Astrocyte (in vitro differentiated cells and primary cell): ENCODE measurements around the gene OPN1LW. TPM values are rescaled to one million over a fixed set of nuclear protein-coding genes. Genes with fewer than 3 reads are reported as not detected.

ENCODE experiments used
- DNase-seq: peaks from one replicate; pipeline ENCODE4 v3.0.0-alpha.2; 2010; ENCODE audit warnings: low read depth
- FAIRE-seq: peaks from 2 replicates; lab custom pipeline; 2011; peaks lifted over from hg19 to GRCh38; lab: Jason Lieb, UNC
- H2AFZ ChIP-seq: 2 replicates; pipeline ENCODE4 v1.6.0; 2012; ENCODE audit warnings: low read depth, low read length, inconsistent platforms
- H3K27ac ChIP-seq: 2 replicates; pipeline ENCODE4 v1.5.1; 2011; ENCODE audit warnings: low read depth, low read length, inconsistent platforms
- H3K27me3 ChIP-seq: 2 replicates; pipeline ENCODE4 v1.6.0; 2011; ENCODE audit warnings: low read length, inconsistent platforms; ENCODE audit not compliant: insufficient read depth
- H3K36me3 ChIP-seq: 2 replicates; pipeline ENCODE4 v1.5.1; 2011; ENCODE audit warnings: low read length, inconsistent platforms; ENCODE audit not compliant: insufficient read depth
- H3K4me1 ChIP-seq: 2 replicates; pipeline ENCODE4 v1.5.1; 2011; ENCODE audit warnings: low read length, inconsistent platforms; ENCODE audit not compliant: insufficient read depth
- H3K4me2 ChIP-seq: 2 replicates; pipeline ENCODE4 v1.6.0; 2012; ENCODE audit warnings: low read length, inconsistent platforms
- H3K4me3 ChIP-seq: 2 replicates; pipeline ENCODE4 v1.5.1; 2011; ENCODE audit warnings: low read depth, mild to moderate bottlenecking, low read length, inconsistent platforms; ENCODE audit not compliant: insufficient read depth
- H3K79me2 ChIP-seq: 2 replicates; pipeline ENCODE4 v1.6.0; 2012; ENCODE audit warnings: mild to moderate bottlenecking, low read length, inconsistent platforms; ENCODE audit not compliant: insufficient read depth
- H3K9ac ChIP-seq: 2 replicates; pipeline ENCODE4 v1.6.0; 2012; ENCODE audit warnings: mild to moderate bottlenecking, low read length, inconsistent platforms
- H3K9me3 ChIP-seq: 2 replicates; pipeline ENCODE4 v1.5.1; 2012; ENCODE audit warnings: low read depth, mild to moderate bottlenecking, low read length, inconsistent platforms; ENCODE audit not compliant: insufficient read depth
- H4K20me1 ChIP-seq: 2 replicates; pipeline ENCODE4 v1.6.0; 2012; ENCODE audit warnings: low read length, inconsistent platforms; ENCODE audit not compliant: insufficient read depth
- H3K27ac Mint-ChIP-seq: one replicate; pipeline ENCODE4 v1.8.0; 2021; ENCODE audit warnings: mild to moderate bottlenecking, mixed read lengths; ENCODE audit not compliant: unreplicated experiment
- H3K27me3 Mint-ChIP-seq: one replicate; pipeline ENCODE4 v1.8.0; 2021; ENCODE audit warnings: low read depth, mixed read lengths; ENCODE audit not compliant: unreplicated experiment
- H3K36me3 Mint-ChIP-seq: one replicate; pipeline ENCODE4 v1.8.0; 2021; ENCODE audit warnings: low read depth, mixed read lengths; ENCODE audit not compliant: unreplicated experiment
- H3K4me1 Mint-ChIP-seq: one replicate; pipeline ENCODE4 v1.8.0; 2021; ENCODE audit warnings: low read depth, mixed read lengths; ENCODE audit not compliant: unreplicated experiment
- H3K4me3 Mint-ChIP-seq: one replicate; pipeline ENCODE4 v1.8.0; 2021; ENCODE audit warnings: mild to moderate bottlenecking, moderate library complexity, mixed read lengths; ENCODE audit not compliant: unreplicated experiment
- H3K9me3 Mint-ChIP-seq: one replicate; pipeline ENCODE4 v1.8.0; 2021; ENCODE audit warnings: mild to moderate bottlenecking, mixed read lengths; ENCODE audit not compliant: unreplicated experiment
- CTCF ChIP-seq: IDR thresholded peaks from 2 replicates; pipeline ENCODE4 v1.5.1; 2011; ENCODE audit warnings: low read depth, mild to moderate bottlenecking, inconsistent platforms, low read length, moderate library complexity; ENCODE audit not compliant: insufficient read depth
- EZH2 ChIP-seq: IDR thresholded peaks from 2 replicates; pipeline ENCODE4 v1.6.1; 2012; ENCODE audit warnings: mild to moderate bottlenecking, low read length, inconsistent platforms; ENCODE audit not compliant: insufficient read depth
- total RNA-seq: library from RNA; stranded (reverse); gene quantifications from 2 replicates; pipeline ENCODE4 v1.2.1, GENCODE V29; 2021

The OPN1LW gene
- total RNA-seq, 1 donor from 2014 or later, result not detected

DNA sequence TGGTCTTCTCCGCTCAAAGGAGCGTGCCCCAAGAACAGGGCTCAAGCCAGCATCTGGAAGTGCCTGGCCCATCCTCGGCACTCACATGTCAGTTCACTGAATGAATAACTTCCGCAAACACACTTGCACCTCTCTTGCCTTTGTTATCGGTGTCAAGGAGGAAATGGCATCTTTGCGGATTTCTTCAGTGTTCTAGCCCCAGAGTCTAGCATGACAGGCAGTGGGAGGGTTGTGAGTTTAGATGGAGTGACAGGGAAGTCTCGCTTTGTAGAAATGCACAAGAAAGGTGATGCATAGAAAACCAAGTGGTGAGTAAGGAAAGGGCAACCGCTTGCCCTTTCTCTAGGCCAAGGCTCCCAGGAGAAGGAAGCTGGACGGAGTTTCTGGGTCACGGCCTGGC is 29.0 kb upstream of the OPN1LW start:
- no peak for TF ChIP-seq CTCF
- no peak for TF ChIP-seq EZH2
- FAIRE-seq (no peak), DNase-seq (no peak)
- Mint-ChIP-seq H3K9me3 (no peaks in the 10 kb centered on the region), H3K27me3 (peaks cover 15% of the 10 kb centered on the region), H3K4me1 (no peaks in the 10 kb centered on the region), H3K27ac (no peak overlapping the region), H3K36me3 (no peaks in the 10 kb centered on the region), H3K4me3 (no peak overlapping the region)
- H3K27me3 ChIP-seq, result no peaks in the 10 kb centered on the region
- no peaks in the 10 kb centered on the region for H3K79me2 ChIP-seq
- H3K36me3 ChIP-seq, result no peaks in the 10 kb centered on the region
- no peak overlapping the region for H3K27ac ChIP-seq
- no peaks in the 10 kb centered on the region for H4K20me1 ChIP-seq
- H3K4me1 ChIP-seq, result no peaks in the 10 kb centered on the region
- no peak overlapping the region for H3K4me2 ChIP-seq
- H3K9me3 ChIP-seq, result no peaks in the 10 kb centered on the region
- no peak overlapping the region for H3K4me3 ChIP-seq
- H3K9ac ChIP-seq, result no peak overlapping the region
- no peak overlapping the region for H2AFZ ChIP-seq

- H3K27ac Mint-ChIP-seq, result no peak overlapping the region
- TF ChIP-seq EZH2 (no peak), CTCF (no peak)
- no peak overlapping the region for H2AFZ ChIP-seq
- peaks cover 15% of the 10 kb centered on the region for H3K27me3 Mint-ChIP-seq
- H3K4me3 ChIP-seq, result no peak overlapping the region
- no peak overlapping the region for H3K9ac ChIP-seq
- H3K27me3 ChIP-seq, result no peaks in the 10 kb centered on the region
- H3K36me3 Mint-ChIP-seq, result no peaks in the 10 kb centered on the region
- H3K9me3 ChIP-seq, result no peaks in the 10 kb centered on the region
- H3K27ac ChIP-seq, result no peak overlapping the region
- FAIRE-seq (peak; percentile 37), DNase-seq (no peak)
- H3K4me2 ChIP-seq, result no peak overlapping the region
- H3K79me2 ChIP-seq, result no peaks in the 10 kb centered on the region
- no peaks in the 10 kb centered on the region for H3K4me1 Mint-ChIP-seq
- H4K20me1 ChIP-seq, result no peaks in the 10 kb centered on the region
- H3K4me3 Mint-ChIP-seq, result no peak overlapping the region
- no peaks in the 10 kb centered on the region for H3K4me1 ChIP-seq
- H3K36me3 ChIP-seq, result no peaks in the 10 kb centered on the region
- H3K9me3 Mint-ChIP-seq, result no peaks in the 10 kb centered on the region
These were observed 28.3 kb upstream of the OPN1LW start for GRCh38 chrX:154115750-154116149.

GRCh38 chrX:154116426-154117211 is 27.4 kb upstream of the OPN1LW start:
- Histone ChIP-seq H3K27me3 (no peaks in the 10 kb centered on the region), H3K4me1 (no peaks in the 10 kb centered on the region), H3K79me2 (no peaks in the 10 kb centered on the region), H3K27ac (no peak overlapping the region), H3K4me2 (no peak overlapping the region), H3K9me3 (no peaks in the 10 kb centered on the region), H4K20me1 (no peaks in the 10 kb centered on the region), H3K9ac (no peak overlapping the region), H3K4me3 (no peak overlapping the region), H2AFZ (no peak overlapping the region), H3K36me3 (no peaks in the 10 kb centered on the region)
- Mint-ChIP-seq H3K4me1 (no peaks in the 10 kb centered on the region), H3K36me3 (no peaks in the 10 kb centered on the region), H3K27ac (no peak overlapping the region), H3K27me3 (peaks cover 17% of the 10 kb centered on the region), H3K9me3 (no peaks in the 10 kb centered on the region), H3K4me3 (no peak overlapping the region)
- TF ChIP-seq EZH2 (no peak), CTCF (no peak)
- peak; percentile 76 for FAIRE-seq
- no peak for DNase-seq
